ENCODE data around the gene NUBP1.

NUBP1 gene

DNA sequence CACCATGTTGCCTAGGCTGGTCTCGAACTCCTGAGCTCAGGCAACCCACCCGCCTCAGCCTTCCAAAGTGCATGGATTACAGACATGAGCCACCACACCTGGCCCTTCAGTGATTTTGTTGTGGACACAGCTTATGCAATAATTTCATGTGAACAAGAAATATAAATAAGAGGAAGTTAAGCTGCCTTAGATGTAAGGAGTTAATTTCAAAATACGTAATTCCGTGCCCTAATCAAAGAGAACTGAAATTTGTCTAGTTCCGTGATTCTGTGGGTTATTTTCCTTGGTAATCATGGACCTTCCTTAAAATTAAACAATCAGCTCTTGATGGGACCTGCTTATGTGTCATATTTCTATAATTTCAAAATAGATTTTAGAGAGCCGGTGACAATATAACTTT, 63.1 kb downstream of the NUBP1 start:
- DNase-seq (ENCODE audit: low read depth): no peak

DNA sequence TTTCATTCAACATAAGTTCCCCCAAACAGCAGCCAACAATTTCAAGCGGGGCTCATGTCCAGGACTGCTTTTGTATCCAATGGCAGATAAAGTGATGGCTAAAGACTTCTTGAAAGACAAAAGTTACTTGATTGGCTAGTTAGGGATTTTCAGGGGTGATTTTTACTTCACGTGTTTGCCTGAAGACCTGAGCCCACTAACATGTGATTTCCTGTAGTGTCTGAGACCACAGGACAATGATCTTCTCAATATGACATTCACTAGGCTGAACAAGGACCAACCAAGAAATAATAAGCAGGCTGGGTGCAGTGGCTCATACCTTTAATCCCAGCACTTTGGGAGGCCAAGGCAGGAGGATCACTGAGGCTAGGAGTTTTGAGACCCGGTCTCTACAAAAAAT, 64.6 kb downstream of the NUBP1 start:
- no peak for DNase-seq (ENCODE audit: low read depth)

DNA sequence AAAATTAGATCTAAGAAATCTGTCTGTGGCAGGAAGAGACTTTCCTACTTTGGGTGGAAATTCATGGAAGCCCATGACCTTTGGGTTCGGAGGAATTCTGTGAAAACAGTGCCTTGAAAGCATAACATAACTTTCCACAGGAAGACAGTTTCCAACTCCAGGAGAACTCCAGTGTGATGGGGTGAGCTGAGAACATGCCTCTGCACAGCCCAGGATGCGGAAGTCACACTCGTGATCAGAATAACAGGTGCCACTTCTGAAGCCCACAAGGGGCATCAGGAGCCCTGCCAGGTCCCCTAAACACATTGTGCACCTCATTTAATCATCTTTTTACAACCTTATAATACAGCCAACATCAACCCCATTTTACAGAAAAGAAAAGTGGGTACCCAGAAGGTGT, 65.2 kb downstream of the NUBP1 start:
- no peak for DNase-seq (ENCODE audit: low read depth)

DNA sequence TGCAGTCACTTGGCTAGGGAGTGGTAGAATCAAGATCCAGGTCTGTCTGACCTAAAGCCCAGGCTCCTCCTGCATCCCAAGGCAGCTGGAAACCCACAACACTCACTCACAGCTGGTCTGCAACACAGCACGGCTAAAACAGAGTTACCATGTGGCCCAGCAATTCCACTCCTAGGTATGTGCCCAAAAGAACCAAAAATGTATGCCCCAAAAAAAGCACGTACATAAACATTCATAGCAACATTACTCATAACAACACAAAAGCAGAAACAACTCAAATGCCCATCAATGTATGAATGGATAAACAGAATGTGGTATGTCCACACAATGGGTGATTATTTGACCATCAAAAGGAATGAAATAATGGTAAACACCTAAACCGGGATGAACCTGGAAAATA, 66.1 kb downstream of the NUBP1 start:
- DNase-seq (ENCODE audit: low read depth): no peak

DNA sequence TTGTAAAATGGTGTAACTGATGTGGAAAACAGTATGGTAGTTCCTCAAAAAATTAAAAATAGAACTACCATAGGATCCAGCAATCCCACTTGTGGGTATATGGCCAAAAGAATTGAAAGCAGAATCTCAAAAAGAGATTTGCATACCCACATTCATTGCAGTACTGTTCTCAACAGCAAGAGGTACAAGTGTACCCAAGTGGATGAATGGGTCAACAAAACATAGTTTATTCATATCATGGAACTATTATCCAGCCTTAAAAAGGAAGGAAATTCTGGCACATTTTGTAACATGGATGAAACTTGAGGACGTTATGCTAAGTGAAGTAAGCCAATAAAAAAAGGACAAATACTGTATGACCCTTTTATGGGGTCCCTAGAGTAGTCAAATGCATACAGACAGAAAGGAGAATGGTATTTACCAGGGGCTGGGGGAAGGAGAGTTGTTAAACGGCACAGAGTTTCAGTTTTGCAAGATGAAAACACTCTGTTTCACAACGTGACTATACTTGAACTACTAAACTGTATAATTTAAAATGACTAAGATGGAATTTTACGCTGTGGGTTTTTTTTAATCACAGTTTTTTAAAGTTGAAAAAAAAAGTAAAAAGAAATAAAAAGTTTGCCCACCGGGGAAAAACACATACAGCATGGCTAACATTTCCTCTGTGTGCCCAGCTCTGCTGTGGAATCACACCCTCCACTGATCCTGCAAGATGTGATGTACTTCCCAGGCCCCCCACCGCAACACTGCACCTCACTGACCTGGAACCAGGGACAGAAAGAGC, 68.9 kb downstream of the NUBP1 start:
- DNase-seq (ENCODE audit: low read depth): no peak

DNA sequence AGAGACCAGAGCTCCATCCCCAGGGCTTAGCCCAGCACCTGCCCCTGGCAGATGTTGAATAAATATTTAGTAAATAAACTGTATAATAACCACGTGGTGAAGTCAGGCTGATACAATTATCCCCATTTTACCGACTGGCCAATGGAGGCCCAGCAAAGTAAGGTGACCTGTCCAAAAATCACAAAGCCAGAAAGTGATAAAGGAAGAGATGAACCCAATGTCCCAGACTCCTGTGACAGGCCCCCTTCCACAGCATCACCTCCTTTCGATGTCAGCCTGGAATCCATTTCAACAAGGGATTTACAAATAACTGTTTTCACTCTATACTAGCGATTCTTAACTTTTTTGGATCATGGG, 69.4 kb downstream of the NUBP1 start:
- no peak for DNase-seq (ENCODE audit: low read depth)

DNA sequence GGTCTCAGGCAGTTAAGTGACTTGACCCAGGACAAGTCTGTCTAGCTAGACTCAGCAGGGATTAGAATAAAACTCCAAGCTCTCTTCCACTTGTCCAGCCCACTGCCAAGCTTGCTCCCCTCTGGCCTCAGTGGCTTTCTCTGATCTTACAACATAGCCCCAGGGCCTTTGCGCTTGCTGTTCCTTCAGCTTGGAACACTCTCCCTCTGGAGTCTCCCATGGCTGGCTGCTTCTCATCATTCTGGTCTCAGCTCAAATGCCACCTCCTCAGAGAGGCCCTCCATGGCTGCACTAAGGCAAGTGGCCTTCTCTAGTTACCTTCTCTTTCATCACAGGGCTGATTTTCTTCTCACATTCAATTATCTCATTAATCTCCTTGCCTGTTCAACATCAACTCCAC, 73.9 kb downstream of the NUBP1 start:
- DNase-seq (ENCODE audit: low read depth): no peak

DNA sequence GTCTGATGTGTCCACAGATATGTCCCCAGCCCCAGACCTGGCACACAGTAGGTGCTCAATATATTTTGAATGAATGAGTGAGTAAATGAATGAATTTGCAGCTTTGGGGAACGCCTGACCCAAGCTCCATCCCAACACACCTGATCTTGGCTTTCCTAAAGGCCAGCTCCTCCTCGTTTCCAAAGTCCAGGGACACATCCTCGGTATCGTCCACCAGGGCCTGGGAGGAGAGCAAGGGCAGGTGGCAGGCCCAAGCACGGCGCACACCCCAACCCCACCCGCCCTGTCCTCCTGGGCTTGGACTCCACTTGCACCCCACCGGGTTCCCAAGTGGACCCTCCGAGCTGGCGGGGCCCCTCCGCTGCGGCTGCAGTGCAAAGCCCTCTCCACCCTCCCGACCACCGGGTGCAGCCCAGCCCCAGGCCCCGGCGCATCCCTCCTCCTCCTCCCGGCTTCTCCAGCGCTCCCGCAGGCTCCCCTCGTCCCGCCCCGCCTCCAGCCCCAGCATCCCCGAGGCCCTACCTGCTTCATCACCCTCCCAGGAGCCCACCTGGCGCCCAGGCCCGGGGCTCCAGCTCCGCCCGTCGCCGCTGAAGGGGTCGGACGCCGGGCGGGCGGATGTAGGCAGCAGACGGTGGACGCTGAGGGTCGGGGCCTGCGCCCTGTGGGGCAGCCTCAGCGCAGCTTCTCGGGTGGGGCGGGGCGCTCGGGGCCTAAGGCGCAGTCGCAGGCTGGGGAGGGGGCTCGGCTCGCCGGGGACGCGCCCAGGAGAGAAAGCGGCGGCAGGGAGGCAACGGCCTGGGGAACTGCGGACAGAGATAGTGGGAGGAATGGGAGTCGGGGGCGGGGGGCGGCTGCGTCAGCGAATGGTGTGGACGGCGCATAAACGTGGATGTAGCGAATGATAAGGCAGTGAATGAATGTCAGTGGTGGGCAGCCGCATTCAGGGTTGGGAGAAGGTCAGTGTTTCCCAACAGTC, 74.6 kb downstream of the NUBP1 start, which contains the start of gene TVP23A:
TSS of gene TVP23A (minus strand) at position 832 of the 979 bp plus-strand sequence. CDS start at position 531, 301 bp downstream.
- DNase-seq (ENCODE audit: low read depth): no peak
